SK-N-SH (cell line): ENCODE results near the gene HOTAIR. TPM values are rescaled to one million over a fixed set of nuclear protein-coding genes. Genes with fewer than 3 reads are reported as not detected.

Experiments
- CTCF ChIA-PET: fragments of 300-600, 350-600 bp; formaldehyde crosslinking; extraction: SDS; loops from one replicate; lab custom pipeline; 2021; lab: Yijun Ruan, JAX
- POLR2A ChIA-PET: fragments of 350-600 bp; sonication (Branson Sonifier 250); formaldehyde crosslinking; extraction: SDS; loops from one replicate; lab custom pipeline; 2020; ENCODE audit warnings: antibody characterized with exemption, inconsistent platforms; lab: Yijun Ruan, JAX
- DNase-seq: peaks from one replicate; pipeline ENCODE4 v3.0.0; 2012
- H2AFZ ChIP-seq: fragments of 200-600 bp; sonication (generic); 2 replicates; pipeline ENCODE4 v1.8.1; 2016; ENCODE audit warnings: antibody characterized with exemption, mild to moderate bottlenecking, low read depth
- H3F3A ChIP-seq: fragments of 200-600 bp; sonication (generic); replicated peaks from 2 replicates; pipeline ENCODE3; 2016; ENCODE audit warnings: antibody characterized with exemption, mild to moderate bottlenecking; ENCODE audit not compliant: insufficient read depth
- H3K27ac ChIP-seq, 2 experiments: fragments of 200-500 bp in 1 of 2; fragments of 200-600 bp in 1 of 2; sonication (Bioruptor generic) in 1 of 2; sonication (generic), shearing (Covaris generic) in 1 of 2; 2 replicates each; pipeline versions ENCODE4 v1.5.1 to v1.6.1; 2014 to 2016; ENCODE audit warnings: low read depth in 2 of 2, inconsistent platforms in 1 of 2, low read length in 1 of 2, mild to moderate bottlenecking in 1 of 2, mixed read lengths in 1 of 2
- H3K27me3 ChIP-seq: fragments of 200-600 bp; sonication (generic), shearing (Covaris generic); 2 replicates; pipeline ENCODE4 v1.6.1; 2016; ENCODE audit warnings: mixed run types; ENCODE audit not compliant: insufficient read depth
- H3K36me3 ChIP-seq, 2 experiments: fragments of 200-500 bp in 1 of 2; fragments of 200-600 bp in 1 of 2; sonication (Bioruptor generic) in 1 of 2; sonication (generic) in 1 of 2; replicated peaks in 1 of 2; 2 replicates each; pipeline versions ENCODE3 to v1.5.1; 2014 to 2016; ENCODE audit warnings: low read length in 1 of 2, mild to moderate bottlenecking in 1 of 2; ENCODE audit not compliant: insufficient read depth in 2 of 2, control insufficient read depth in 1 of 2
- H3K4me1 ChIP-seq, 2 experiments: fragments of 200-500 bp in 1 of 2; fragments of 200-600 bp in 1 of 2; sonication (Bioruptor generic) in 1 of 2; sonication (generic), shearing (Covaris generic) in 1 of 2; 2 replicates each; pipeline versions ENCODE4 v1.5.1 to v1.6.1; 2014 to 2016; ENCODE audit warnings: low read depth in 1 of 2, low read length in 1 of 2, mixed run types in 1 of 2; ENCODE audit not compliant: insufficient read depth in 2 of 2, control insufficient read depth in 1 of 2
- H3K4me2 ChIP-seq: fragments of 200-600 bp; sonication (generic), shearing (Covaris generic); 2 replicates; pipeline ENCODE4 v1.6.1; 2017; ENCODE audit warnings: mixed run types
- H3K4me3 ChIP-seq, 2 experiments: fragments of 200-500 bp in 1 of 2; fragments of 200-600 bp in 1 of 2; sonication (Bioruptor generic) in 1 of 2; sonication (generic), shearing (Covaris generic) in 1 of 2; 2 replicates each; pipeline versions ENCODE4 v1.5.1 to v1.8.1; 2014 to 2016; ENCODE audit warnings: low read depth in 2 of 2, inconsistent platforms in 1 of 2, low read length in 1 of 2, mild to moderate bottlenecking in 1 of 2, mixed read lengths in 1 of 2, moderate library complexity in 1 of 2
- H3K79me2 ChIP-seq: fragments of 200-600 bp; sonication (generic); 2 replicates; pipeline ENCODE4 v1.8.1; 2017; ENCODE audit warnings: mild to moderate bottlenecking; ENCODE audit not compliant: insufficient read depth
- H3K9ac ChIP-seq: fragments of 200-600 bp; sonication (generic); 2 replicates; pipeline ENCODE4 v1.6.1; 2017; ENCODE audit warnings: mixed run types
- H3K9me2 ChIP-seq: fragments of 200-600 bp; sonication (generic); 2 replicates; pipeline ENCODE4 v1.6.1; 2017; ENCODE audit warnings: mixed run types
- H3K9me3 ChIP-seq: fragments of 200-600 bp; sonication (generic); 2 replicates; pipeline ENCODE4 v1.6.1; 2017; ENCODE audit warnings: mixed run types, mild to moderate bottlenecking, moderate library complexity
- H4K20me1 ChIP-seq: fragments of 200-600 bp; sonication (generic); 2 replicates; pipeline ENCODE4 v1.6.1; 2017; ENCODE audit warnings: mild to moderate bottlenecking, mixed run types; ENCODE audit not compliant: insufficient read depth
- CHD2 ChIP-seq: fragments of 150-350 bp; IDR thresholded peaks from 2 replicates; pipeline ENCODE4 v1.6.1; 2018; ENCODE audit warnings: low read length; ENCODE audit not compliant: partially characterized antibody
- CTCF ChIP-seq: fragments of 200-600 bp; sonication (generic); IDR thresholded peaks from 2 replicates; pipeline ENCODE4 v1.6.1; 2017; ENCODE audit warnings: antibody characterized with exemption, mild to moderate bottlenecking, moderate library complexity
- EZH2phosphoT487 ChIP-seq: fragments of 200-600 bp; sonication (generic); IDR thresholded peaks from 2 replicates; pipeline ENCODE4 v1.6.1; 2017; ENCODE audit warnings: low read depth, mixed run types, mild to moderate bottlenecking, antibody characterized with exemption, moderate library complexity, borderline replicate concordance
- FOSL2 ChIP-seq: IDR thresholded peaks from 2 replicates; pipeline ENCODE4 v1.4.0; 2012; ENCODE audit warnings: low read depth, mild to moderate bottlenecking, moderate library complexity, borderline replicate concordance
- FOXJ3 ChIP-seq: sonication (generic); formaldehyde crosslinking; IDR thresholded peaks from 2 replicates; pipeline ENCODE4 v1.5.1; 2020; ENCODE audit warnings: mild to moderate bottlenecking, missing genetic modification reagents
- FOXM1 ChIP-seq: IDR thresholded peaks from 2 replicates; pipeline ENCODE4 v1.4.0; 2012; ENCODE audit warnings: low read depth, mild to moderate bottlenecking
- GABPA ChIP-seq: IDR thresholded peaks from 2 replicates; pipeline ENCODE4 v1.4.0; 2012; ENCODE audit warnings: low read depth, mild to moderate bottlenecking
- JUND ChIP-seq: IDR thresholded peaks from 2 replicates; pipeline ENCODE4 v1.4.0; 2012
- MEF2A ChIP-seq: IDR thresholded peaks from 2 replicates; pipeline ENCODE4 v1.4.0; 2012; ENCODE audit warnings: low read depth, borderline replicate concordance
- MXI1 ChIP-seq: IDR thresholded peaks from 2 replicates; pipeline ENCODE4 v1.6.1; 2012; ENCODE audit warnings: mild to moderate bottlenecking, low read depth, low read length, improper control_type of control experiment
- NFIC ChIP-seq: IDR thresholded peaks from 2 replicates; pipeline ENCODE4 v1.4.0; 2012; ENCODE audit warnings: borderline replicate concordance
- PBX3 ChIP-seq: IDR thresholded peaks from 2 replicates; pipeline ENCODE4; 2012
- RCOR1 ChIP-seq: fragments of 150-350 bp; IDR thresholded peaks from 2 replicates; pipeline ENCODE4 v1.6.1; 2017; ENCODE audit warnings: antibody characterized with exemption, low read length
- REST ChIP-seq: IDR thresholded peaks from 2 replicates; pipeline ENCODE4 v1.6.1; 2012; ENCODE audit warnings: mild to moderate bottlenecking, low read depth, low read length, moderate library complexity
- RFX5 ChIP-seq: IDR thresholded peaks from 2 replicates; pipeline ENCODE4 v1.6.1; 2012; ENCODE audit warnings: mild to moderate bottlenecking, improper control_type of control experiment, low read length
- YY1 ChIP-seq: IDR thresholded peaks from 2 replicates; pipeline ENCODE4 v1.4.0; 2012; ENCODE audit warnings: low read depth, mild to moderate bottlenecking
- ZBTB33 ChIP-seq: IDR thresholded peaks from 2 replicates; pipeline ENCODE4 v1.4.0; 2012; ENCODE audit warnings: low read depth, borderline replicate concordance
- WGBS: methylation state at CpG from one replicate; pipeline ENCODE4 v1.1.6; 2017; ENCODE audit warnings: low lambda C conversion rate; 5-methylcytosine and 5-hydroxymethylcytosine counted together
- polyA plus RNA-seq, 3 experiments: library from polyadenylated mRNA; depleted of rRNA; stranded (reverse); fragments of >200 nt; gene quantifications; 2 replicates each; pipeline ENCODE4 v1.2.3, GENCODE V29; 2012

HOTAIR gene
- polyA plus RNA-seq, 1 of the 3 experiments (the other 2 are of a cell fraction) = not detected

GRCh38 chr12:53995378-53996239, 20.9 kb upstream of the HOTAIR start (continued):
- TF ChIP-seq MEF2A = no peak
- TF ChIP-seq REST = no peak
- no peak for TF ChIP-seq PBX3
- no peak for TF ChIP-seq CHD2

- Histone ChIP-seq H3K27ac (no peak overlapping the region), H3K4me3 (no peak overlapping the region; a peak in 1 of 4 replicates)
- no peak for TF ChIP-seq FOSL2
- no peak for TF ChIP-seq JUND
- no peak for TF ChIP-seq NFIC
- no peak for TF ChIP-seq FOXM1
- no peak for TF ChIP-seq MXI1
- TF ChIP-seq PBX3 = no peak
- no peak for TF ChIP-seq RCOR1
- no peak for TF ChIP-seq RFX5
- no peak for TF ChIP-seq YY1
- TF ChIP-seq GABPA = no peak
- no peak for TF ChIP-seq MEF2A
- TF ChIP-seq ZBTB33 = no peak
- no peak for TF ChIP-seq EZH2phosphoT487
- no peak for TF ChIP-seq FOXJ3
- TF ChIP-seq CTCF = no peak
Measured at GRCh38 chr12:53995002-53995377, 20.2 kb upstream of the HOTAIR start.

More at GRCh38 chr12:53995002-53995377, 20.2 kb upstream of the HOTAIR start:
- ChIA-PET POLR2A (no interaction called here), CTCF (interaction anchor here (12.5 to 24.5 kb wide), 4 partner anchors 9 to 220 kb away, joined by 188 to 568 read pairs (median 203); partner anchors contain the start of genes HOXC10 and SMUG1)
- H3K27me3 ChIP-seq = peaks cover 75% of the 10 kb centered on the region
- DNase-seq = no peak
- no peak overlapping the region for H3K9ac ChIP-seq
- H3K9me3 ChIP-seq = no peaks in the 10 kb centered on the region
- H4K20me1 ChIP-seq = no peaks in the 10 kb centered on the region
- 54% methylated on average over 17 of the region's 17 CpGs for WGBS
- peaks cover 0 to 9% of the 10 kb centered on the region in 2 experiments; a peak in 2 of 4 replicates for H3K4me1 ChIP-seq
- H3K4me2 ChIP-seq = no peak overlapping the region
- peaks cover 5% of the 10 kb centered on the region for H3F3A ChIP-seq
- H3K79me2 ChIP-seq = no peaks in the 10 kb centered on the region
- H3K9me2 ChIP-seq = no peaks in the 10 kb centered on the region
- H2AFZ ChIP-seq = no peak overlapping the region
- H3K36me3 ChIP-seq = no peaks in the 10 kb centered on the region
